Measurements from ENCODE around the gene COL8A2.

COL8A2 gene

GRCh38 chr1:36115200-36115669 lies 9.8 kb downstream of the COL8A2 start:
- no peak for DNase-seq (ENCODE audit: low read depth in 3 of 3, low spot score in 1 of 3)

GRCh38 chr1:36114371-36114770 lies 10.7 kb downstream of the COL8A2 start:
- no peak for DNase-seq (ENCODE audit: low read depth in 3 of 3, low spot score in 1 of 3)

GRCh38 chr1:36112823-36113222 lies 12.2 kb downstream of the COL8A2 start:
- DNase-seq (ENCODE audit: low read depth in 3 of 3, low spot score in 1 of 3), result no peak

- no peak for DNase-seq (ENCODE audit: low read depth in 3 of 3, low spot score in 1 of 3)
Observed at GRCh38 chr1:36111151-36111550, 13.9 kb downstream of the COL8A2 start.

- no peak for DNase-seq (ENCODE audit: low read depth in 3 of 3, low spot score in 1 of 3)
Observed at GRCh38 chr1:36109041-36109679, 15.9 kb downstream of the COL8A2 start.

GRCh38 chr1:36108314-36108713 lies 16.7 kb downstream of the COL8A2 start:
- DNase-seq (ENCODE audit: low read depth in 3 of 3, low spot score in 1 of 3), result no peak

GRCh38 chr1:36107394-36107793 lies 17.6 kb downstream of the COL8A2 start:
- no peak for DNase-seq (ENCODE audit: low read depth in 3 of 3, low spot score in 1 of 3)

GRCh38 chr1:36106269-36106668 lies 18.8 kb downstream of the COL8A2 start:
- no peak for DNase-seq (ENCODE audit: low read depth in 3 of 3, low spot score in 1 of 3)

GRCh38 chr1:36101546-36101945 lies 23.5 kb downstream of the COL8A2 start:
- DNase-seq (ENCODE audit: low read depth in 3 of 3, low spot score in 1 of 3), result no peak

- DNase-seq (ENCODE audit: low read depth in 3 of 3, low spot score in 1 of 3), result no peak
Observed at GRCh38 chr1:36100376-36100775, 24.6 kb downstream of the COL8A2 start.

GRCh38 chr1:36099681-36100341 lies 25.2 kb downstream of the COL8A2 start:
- DNase-seq (ENCODE audit: low read depth in 3 of 3, low spot score in 1 of 3), result peak; percentile 22 to 67 (median 45)

- DNase-seq (ENCODE audit: low read depth in 3 of 3, low spot score in 1 of 3), result no peak
Observed at GRCh38 chr1:36098650-36099365, 26.2 kb downstream of the COL8A2 start.

GRCh38 chr1:36097693-36098585 lies 27.1 kb downstream of the COL8A2 start:
- DNase-seq (ENCODE audit: low read depth in 3 of 3, low spot score in 1 of 3), result no peak

GRCh38 chr1:36096500-36097432 lies 28.3 kb downstream of the COL8A2 start:
- DNase-seq (ENCODE audit: low read depth in 3 of 3, low spot score in 1 of 3), result no peak

- DNase-seq (ENCODE audit: low read depth in 3 of 3, low spot score in 1 of 3), result no peak
Observed at GRCh38 chr1:36095760-36096405, 29.1 kb downstream of the COL8A2 start.

GRCh38 chr1:36094621-36095061 lies 30.4 kb downstream of the COL8A2 start:
- no peak for DNase-seq (ENCODE audit: low read depth in 3 of 3, low spot score in 1 of 3)

GRCh38 chr1:36093929-36094328 lies 31.1 kb downstream of the COL8A2 start:
- no peak for DNase-seq (ENCODE audit: low read depth in 3 of 3, low spot score in 1 of 3)

GRCh38 chr1:36093226-36093625 lies 31.8 kb downstream of the COL8A2 start:
- no peak for DNase-seq (ENCODE audit: low read depth in 3 of 3, low spot score in 1 of 3)

- no peak for DNase-seq (ENCODE audit: low read depth in 3 of 3, low spot score in 1 of 3)
Observed at GRCh38 chr1:36092798-36093185, 32.2 kb downstream of the COL8A2 start.

All from stimulated activated CD4-positive, alpha-beta T cell treated with anti-CD3 and anti-CD28 coated beads, TNF-alpha, amount 100 ng/mL, for 1 hour (primary cell).